Calu3 (cell line): ENCODE results near the gene FAM131A. TPM values are rescaled to one million over a fixed set of nuclear protein-coding genes. Genes with fewer than 3 reads are reported as not detected.

Experiments used
- BruUV-seq: library from RNA; stranded (reverse); fragments of 400-500 nt; replicated peaks from 2 replicates; lab custom pipeline; 2021; lab: Mats Ljungman, UMichigan
- CTCF ChIA-PET: fragments of 300-600 bp; sonication (Branson Sonifier 250); formaldehyde crosslinking; loops from one replicate; lab custom pipeline; 2022; ENCODE audit warnings: antibody characterized with exemption; lab: Charles Lee
- DNase-seq: peaks from one replicate; pipeline ENCODE4 v3.0.0; 2022
- H3K27ac Mint-ChIP-seq: one replicate; pipeline ENCODE4 v1.8.0; 2022; ENCODE audit warnings: mixed read lengths; ENCODE audit not compliant: unreplicated experiment
- H3K27me3 Mint-ChIP-seq: one replicate; pipeline ENCODE4 v1.8.0; 2022; ENCODE audit warnings: mixed read lengths; ENCODE audit not compliant: unreplicated experiment
- H3K36me3 Mint-ChIP-seq: one replicate; pipeline ENCODE4 v1.8.0; 2022; ENCODE audit warnings: mild to moderate bottlenecking, moderate library complexity, mixed read lengths; ENCODE audit not compliant: insufficient read depth, unreplicated experiment
- H3K4me1 Mint-ChIP-seq: one replicate; pipeline ENCODE4 v1.8.0; 2022; ENCODE audit warnings: mild to moderate bottlenecking, low read depth, mixed read lengths; ENCODE audit not compliant: unreplicated experiment
- H3K4me3 Mint-ChIP-seq: one replicate; pipeline ENCODE4 v1.8.0; 2022; ENCODE audit warnings: mild to moderate bottlenecking, low read depth, moderate library complexity, mixed read lengths; ENCODE audit not compliant: unreplicated experiment
- H3K9me3 Mint-ChIP-seq: one replicate; pipeline ENCODE4 v1.8.0; 2022; ENCODE audit warnings: low read depth, mixed read lengths; ENCODE audit not compliant: unreplicated experiment
- CTCF ChIP-seq: fragments of 200-600 bp; IDR thresholded peaks from one replicate; pipeline ENCODE4 v1.8.0; 2022; ENCODE audit warnings: antibody characterized with exemption; ENCODE audit not compliant: unreplicated experiment
- intact Hi-C: fragments of 100-400 bp; cut with micrococcal nuclease; formaldehyde crosslinking; loops from one replicate; pipeline ENCODE4 v1.10.0; 2022; ENCODE audit not compliant: unreplicated experiment
- total RNA-seq: library from RNA; stranded (reverse); gene quantifications from 2 replicates; pipeline ENCODE4 v1.2.3, GENCODE V29; 2022

The FAM131A gene
- total RNA-seq, 1 experiment from 2014 or later: 24.4 TPM

GRCh38 chr3:184347321-184348056 is 10.1 kb downstream of the FAM131A start:
- no peak overlapping the region for H3K27ac Mint-ChIP-seq
- no peak for DNase-seq
- H3K9me3 Mint-ChIP-seq: no peaks in the 10 kb centered on the region
- H3K27me3 Mint-ChIP-seq: no peaks in the 10 kb centered on the region
- peaks cover 28% of the 10 kb centered on the region for H3K36me3 Mint-ChIP-seq
- intact Hi-C loops: no loop called here
- H3K4me1 Mint-ChIP-seq: peaks cover 23% of the 10 kb centered on the region
- BruUV-seq: no TSS peak
- TF ChIP-seq CTCF: no peak
- no peak overlapping the region for H3K4me3 Mint-ChIP-seq
- CTCF ChIA-PET: interaction anchor here (0.6 to 1.1 kb wide), 2 partner anchors 15 to 558 kb away, joined by 3 read pairs; no protein-coding TSS in a partner anchor

GRCh38 chr3:184348057-184348382 is 10.6 kb downstream of the FAM131A start:
- no TSS peak for BruUV-seq
- CTCF ChIA-PET: interaction anchor here (1.1 kb wide), 1 partner anchor 15 kb away, joined by 3 read pairs; no protein-coding TSS in a partner anchor
- Mint-ChIP-seq H3K4me3 (no peak overlapping the region), H3K27me3 (no peaks in the 10 kb centered on the region), H3K4me1 (peaks cover 24% of the 10 kb centered on the region), H3K27ac (no peak overlapping the region), H3K9me3 (no peaks in the 10 kb centered on the region), H3K36me3 (peaks cover 29% of the 10 kb centered on the region)
- TF ChIP-seq CTCF: no peak
- intact Hi-C loops: no loop called here
- no peak for DNase-seq

GRCh38 chr3:184349563-184350470 is 12.4 kb downstream of the FAM131A start:
- Mint-ChIP-seq H3K27me3 (no peaks in the 10 kb centered on the region), H3K4me3 (no peak overlapping the region), H3K4me1 (peaks cover 24% of the 10 kb centered on the region), H3K27ac (no peak overlapping the region), H3K36me3 (peaks cover 24% of the 10 kb centered on the region), H3K9me3 (no peaks in the 10 kb centered on the region)
- intact Hi-C loops: no loop called here
- DNase-seq: no peak
- CTCF ChIA-PET: interaction anchor here (1.4 kb wide), 1 partner anchor 12 kb away, joined by 4 read pairs; no protein-coding TSS in a partner anchor
- no peak for TF ChIP-seq CTCF
- no TSS peak for BruUV-seq

GRCh38 chr3:184350618-184351017 is 13.2 kb downstream of the FAM131A start:
- BruUV-seq: no TSS peak
- no peaks in the 10 kb centered on the region for H3K27me3 Mint-ChIP-seq
- H3K27ac Mint-ChIP-seq: no peak overlapping the region
- H3K9me3 Mint-ChIP-seq: no peaks in the 10 kb centered on the region
- H3K4me3 Mint-ChIP-seq: no peak overlapping the region
- H3K36me3 Mint-ChIP-seq: peaks cover 19% of the 10 kb centered on the region
- TF ChIP-seq CTCF: no peak
- intact Hi-C loops: no loop called here
- CTCF ChIA-PET: interaction anchor here (1.2 to 1.4 kb wide), 2 partner anchors 9 to 12 kb away, joined by 4 read pairs; no protein-coding TSS in a partner anchor
- peaks cover 19% of the 10 kb centered on the region for H3K4me1 Mint-ChIP-seq
- no peak for DNase-seq
